ENCODE data around the gene CADM1.

The CADM1 gene

DNA sequence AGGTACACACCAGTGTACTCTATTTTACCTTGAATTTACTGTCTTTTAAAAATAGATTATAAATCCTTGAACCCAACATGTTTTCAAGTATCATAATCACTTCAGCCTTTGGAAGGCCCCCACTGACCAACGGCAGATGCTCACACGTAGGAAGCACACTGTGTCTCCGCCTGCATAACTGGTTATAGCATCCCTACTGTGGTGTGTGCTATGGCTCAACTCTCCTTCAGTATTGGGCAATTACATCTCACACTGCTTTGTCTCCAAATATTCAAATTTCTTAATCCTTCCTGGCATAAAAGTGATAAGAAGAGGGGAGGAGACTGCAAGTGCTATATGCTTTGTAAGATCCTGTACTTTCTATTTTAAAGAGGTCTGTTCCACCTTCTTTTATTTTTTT lies 165.7 kb downstream of the CADM1 start:
- Histone ChIP-seq H3K23ac (ENCODE audit: low read depth, low read length, poor library complexity) (no peak overlapping the region), H2BK5ac (ENCODE audit: low read length) (no peak overlapping the region), H3K4me1 (ENCODE audit: control insufficient read depth in 2 of 2, insufficient read depth in 1 of 2, low read depth in 1 of 2, low read length in 2 of 2) (no peaks in the 10 kb centered on the region), H3K27me3 (ENCODE audit: control insufficient read depth in 3 of 3, insufficient read depth in 3 of 3, low read depth in 1 of 3, low read length in 3 of 3) (no peaks in the 10 kb centered on the region), H3K27ac (replicated peaks; ENCODE audit: low read length) (no peak overlapping the region), H3K4ac (ENCODE audit: low read length) (no peak overlapping the region), H3K14ac (ENCODE audit: low read length) (peak overlapping the region; percentile 71), H2BK12ac (ENCODE audit: low read length) (no peak overlapping the region), H2BK120ac (ENCODE audit: low read depth, low read length) (no peak overlapping the region), H3K18ac (ENCODE audit: low read length) (no peak overlapping the region), H3K4me2 (ENCODE audit: insufficient read depth, low read length, poor library complexity, severe bottlenecking) (no peak overlapping the region), H4K91ac (ENCODE audit: low read depth, low read length, poor library complexity) (no peak overlapping the region), H3K36me3 (replicated peaks in 1 of 2; ENCODE audit: control insufficient read depth in 2 of 2, insufficient read depth in 2 of 2, low read length in 2 of 2) (peaks cover 0 to 2% of the 10 kb centered on the region in 2 donors), H2AK5ac (ENCODE audit: low read depth, low read length) (no peak overlapping the region), H3K4me3 (ENCODE audit: low read length in 2 of 2) (no peak overlapping the region), H3K9me3 (replicated peaks in 1 of 2; ENCODE audit: control insufficient read depth in 2 of 2, insufficient read depth in 1 of 2, low read depth in 1 of 2, low read length in 2 of 2) (no peaks in the 10 kb centered on the region), H4K8ac (ENCODE audit: low read depth, low read length) (no peak overlapping the region), H2AFZ (ENCODE audit: low read length) (no peak overlapping the region), H3K79me1 (ENCODE audit: low read depth, low read length) (peaks cover 2% of the 10 kb centered on the region), H2BK15ac (ENCODE audit: low read length) (no peak overlapping the region), H3K9ac (ENCODE audit: low read depth, low read length, poor library complexity) (no peak overlapping the region)
- no peak for DNase-seq (ENCODE audit: low spot score)
- WGBS, 2 donors (ENCODE audit: extremely low coverage in 2 of 2, insufficient read length in 2 of 2, insufficient replicate concordance in 1 of 2): no CpG with 5 or more reads among the region's 3 CpGs

DNA sequence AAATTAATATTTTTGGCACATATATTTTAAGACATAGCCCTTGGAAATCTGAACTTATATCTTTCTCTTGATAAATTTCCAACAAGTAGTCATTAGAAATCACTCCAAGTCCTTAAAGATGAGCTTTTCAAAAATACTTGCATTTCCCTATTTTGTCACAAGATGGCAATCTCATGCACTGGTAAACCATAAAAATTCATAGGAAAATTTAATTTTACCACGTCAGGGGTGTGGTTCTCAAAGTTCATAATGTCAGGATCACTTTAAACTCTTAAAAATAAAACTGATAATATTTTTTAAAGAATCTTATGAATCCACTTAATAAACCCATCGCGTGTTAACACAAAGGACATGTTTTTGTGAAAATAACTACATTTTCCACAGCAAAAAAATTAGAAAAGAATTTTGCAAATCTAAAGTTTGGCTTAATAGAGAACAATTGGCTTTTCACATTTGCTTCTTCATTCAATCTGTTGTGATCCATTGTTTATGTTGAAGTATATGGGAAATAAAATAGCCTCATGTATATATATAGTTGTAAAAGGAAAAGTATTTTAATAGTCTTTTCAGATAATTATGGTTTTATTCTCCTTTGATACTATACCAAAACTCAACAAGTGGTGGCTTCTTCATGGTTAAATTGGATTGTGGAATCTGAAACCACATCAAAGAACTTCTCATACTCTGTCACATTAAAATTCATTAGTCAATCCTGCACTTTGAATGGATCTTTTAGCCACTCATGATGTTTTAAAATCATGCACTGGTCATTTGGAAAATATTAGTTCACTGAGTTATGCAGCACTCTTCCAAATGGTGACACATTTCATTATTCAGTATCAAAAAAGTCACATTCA lies 169.1 kb downstream of the CADM1 start:
- no peak overlapping the region for H2BK12ac ChIP-seq (ENCODE audit: low read length)
- peaks cover 0 to 2% of the 10 kb centered on the region in 2 donors for H3K36me3 ChIP-seq (replicated peaks in 1 of 2; ENCODE audit: control insufficient read depth in 2 of 2, insufficient read depth in 2 of 2, low read length in 2 of 2)
- no peak overlapping the region for H4K91ac ChIP-seq (ENCODE audit: low read depth, low read length, poor library complexity)
- H3K9ac ChIP-seq (ENCODE audit: low read depth, low read length, poor library complexity): no peak overlapping the region
- H2AFZ ChIP-seq (ENCODE audit: low read length): no peak overlapping the region
- H3K9me3 ChIP-seq (replicated peaks in 1 of 2; ENCODE audit: control insufficient read depth in 2 of 2, insufficient read depth in 1 of 2, low read depth in 1 of 2, low read length in 2 of 2): peaks cover 0 to 2% of the 10 kb centered on the region in 2 donors
- WGBS, 2 donors (ENCODE audit: extremely low coverage in 2 of 2, insufficient read length in 2 of 2, insufficient replicate concordance in 1 of 2): no CpG with 5 or more reads among the region's 3 CpGs
- H2BK15ac ChIP-seq (ENCODE audit: low read length): no peak overlapping the region
- H3K4me3 ChIP-seq (ENCODE audit: low read length in 2 of 2): no peak overlapping the region
- peaks cover 2% of the 10 kb centered on the region for H3K79me1 ChIP-seq (ENCODE audit: low read depth, low read length)
- no peak overlapping the region for H3K4me2 ChIP-seq (ENCODE audit: insufficient read depth, low read length, poor library complexity, severe bottlenecking)
- no peak overlapping the region for H3K23ac ChIP-seq (ENCODE audit: low read depth, low read length, poor library complexity)
- no peak overlapping the region for H3K18ac ChIP-seq (ENCODE audit: low read length)
- no peak overlapping the region for H4K8ac ChIP-seq (ENCODE audit: low read depth, low read length)
- no peak overlapping the region for H2BK5ac ChIP-seq (ENCODE audit: low read length)
- no peak overlapping the region for H2BK120ac ChIP-seq (ENCODE audit: low read depth, low read length)
- H3K4me1 ChIP-seq (ENCODE audit: control insufficient read depth in 2 of 2, insufficient read depth in 1 of 2, low read depth in 1 of 2, low read length in 2 of 2): peaks cover 2 to 4% of the 10 kb centered on the region in 2 donors
- DNase-seq (ENCODE audit: low spot score): peak; percentile 12
- H3K14ac ChIP-seq (ENCODE audit: low read length): no peak overlapping the region
- no peak overlapping the region for H3K27ac ChIP-seq (replicated peaks; ENCODE audit: low read length)
- no peaks in the 10 kb centered on the region for H3K27me3 ChIP-seq (ENCODE audit: control insufficient read depth in 3 of 3, insufficient read depth in 3 of 3, low read depth in 1 of 3, low read length in 3 of 3)
- H3K4ac ChIP-seq (ENCODE audit: low read length): no peak overlapping the region
- no peak overlapping the region for H2AK5ac ChIP-seq (ENCODE audit: low read depth, low read length)

DNA sequence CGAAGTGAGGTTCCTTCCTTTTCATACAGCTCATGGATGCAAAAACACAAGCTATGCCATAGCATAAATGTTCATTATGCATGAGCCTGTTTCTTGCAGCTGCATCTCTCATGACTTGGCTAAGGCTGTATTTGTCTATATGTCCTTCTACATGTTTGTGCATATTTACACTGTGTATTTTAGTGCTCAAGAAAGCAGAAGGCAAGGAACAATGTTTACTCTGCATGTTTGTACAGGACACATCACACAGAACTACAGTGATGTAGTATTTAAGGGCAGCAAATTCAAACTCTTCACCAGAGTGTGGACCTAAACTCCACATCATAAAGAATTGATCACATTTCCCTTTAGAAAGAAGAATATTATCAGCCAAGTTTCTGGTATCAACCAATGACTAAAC lies 170.3 kb downstream of the CADM1 start:
- no peak overlapping the region for H3K4ac ChIP-seq (ENCODE audit: low read length)
- no peak overlapping the region for H3K23ac ChIP-seq (ENCODE audit: low read depth, low read length, poor library complexity)
- no peak overlapping the region for H3K4me3 ChIP-seq (ENCODE audit: low read length in 2 of 2)
- no peaks in the 10 kb centered on the region for H3K27me3 ChIP-seq (ENCODE audit: control insufficient read depth in 3 of 3, insufficient read depth in 3 of 3, low read depth in 1 of 3, low read length in 3 of 3)
- H3K36me3 ChIP-seq (replicated peaks in 1 of 2; ENCODE audit: control insufficient read depth in 2 of 2, insufficient read depth in 2 of 2, low read length in 2 of 2): peaks cover 0 to 3% of the 10 kb centered on the region in 2 donors
- no peak overlapping the region for H2BK12ac ChIP-seq (ENCODE audit: low read length)
- no peak overlapping the region for H3K4me2 ChIP-seq (ENCODE audit: insufficient read depth, low read length, poor library complexity, severe bottlenecking)
- H3K9ac ChIP-seq (ENCODE audit: low read depth, low read length, poor library complexity): no peak overlapping the region
- H3K14ac ChIP-seq (ENCODE audit: low read length): no peak overlapping the region
- H2AFZ ChIP-seq (ENCODE audit: low read length): no peak overlapping the region
- no peak overlapping the region for H4K8ac ChIP-seq (ENCODE audit: low read depth, low read length)
- H3K4me1 ChIP-seq (ENCODE audit: control insufficient read depth in 2 of 2, insufficient read depth in 1 of 2, low read depth in 1 of 2, low read length in 2 of 2): peaks cover 2 to 4% of the 10 kb centered on the region in 2 donors
- no peak for DNase-seq (ENCODE audit: low spot score)
- H2BK15ac ChIP-seq (ENCODE audit: low read length): no peak overlapping the region
- H3K9me3 ChIP-seq (replicated peaks in 1 of 2; ENCODE audit: control insufficient read depth in 2 of 2, insufficient read depth in 1 of 2, low read depth in 1 of 2, low read length in 2 of 2): peaks cover 0 to 2% of the 10 kb centered on the region in 2 donors
- H3K79me1 ChIP-seq (ENCODE audit: low read depth, low read length): peaks cover 2% of the 10 kb centered on the region
- H2BK120ac ChIP-seq (ENCODE audit: low read depth, low read length): no peak overlapping the region
- WGBS, 2 donors (ENCODE audit: extremely low coverage in 2 of 2, insufficient read length in 2 of 2, insufficient replicate concordance in 1 of 2): no CpG with 5 or more reads among the region's 1 CpG
- H3K27ac ChIP-seq (replicated peaks; ENCODE audit: low read length): no peak overlapping the region
- no peak overlapping the region for H2AK5ac ChIP-seq (ENCODE audit: low read depth, low read length)
- no peak overlapping the region for H4K91ac ChIP-seq (ENCODE audit: low read depth, low read length, poor library complexity)
- no peak overlapping the region for H2BK5ac ChIP-seq (ENCODE audit: low read length)
- H3K18ac ChIP-seq (ENCODE audit: low read length): no peak overlapping the region

DNA sequence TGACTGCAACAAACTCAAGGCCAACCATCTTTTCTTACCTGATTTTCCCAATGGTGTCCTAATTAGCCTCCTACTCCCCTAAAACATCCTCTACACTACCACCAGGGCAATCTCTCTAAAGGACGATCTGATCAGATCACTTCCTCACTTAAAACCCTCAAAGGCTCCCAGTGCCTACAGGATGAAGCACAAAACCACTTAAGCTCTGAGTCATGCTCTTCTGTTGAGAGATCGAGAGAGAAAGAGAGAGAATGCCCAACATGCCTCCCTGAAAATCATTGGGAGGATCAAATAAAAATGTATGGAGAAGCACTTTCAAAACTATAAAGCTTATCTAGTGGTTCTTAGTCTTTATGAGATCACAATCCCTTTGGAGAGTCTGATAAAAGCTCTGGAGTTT lies 171.1 kb downstream of the CADM1 start:
- Histone ChIP-seq H3K36me3 (replicated peaks in 1 of 2; ENCODE audit: control insufficient read depth in 2 of 2, insufficient read depth in 2 of 2, low read length in 2 of 2) (peaks cover 0 to 3% of the 10 kb centered on the region in 2 donors), H3K4ac (ENCODE audit: low read length) (no peak overlapping the region), H4K8ac (ENCODE audit: low read depth, low read length) (no peak overlapping the region), H2AFZ (ENCODE audit: low read length) (no peak overlapping the region), H2BK12ac (ENCODE audit: low read length) (no peak overlapping the region), H4K91ac (ENCODE audit: low read depth, low read length, poor library complexity) (no peak overlapping the region), H2BK15ac (ENCODE audit: low read length) (no peak overlapping the region), H3K9ac (ENCODE audit: low read depth, low read length, poor library complexity) (no peak overlapping the region), H3K4me1 (ENCODE audit: control insufficient read depth in 2 of 2, insufficient read depth in 1 of 2, low read depth in 1 of 2, low read length in 2 of 2) (peaks cover 2 to 4% of the 10 kb centered on the region in 2 donors), H3K23ac (ENCODE audit: low read depth, low read length, poor library complexity) (no peak overlapping the region), H3K9me3 (replicated peaks in 1 of 2; ENCODE audit: control insufficient read depth in 2 of 2, insufficient read depth in 1 of 2, low read depth in 1 of 2, low read length in 2 of 2) (peaks cover 0 to 2% of the 10 kb centered on the region in 2 donors), H3K79me1 (ENCODE audit: low read depth, low read length) (no peaks in the 10 kb centered on the region), H3K4me2 (ENCODE audit: insufficient read depth, low read length, poor library complexity, severe bottlenecking) (no peak overlapping the region), H2BK5ac (ENCODE audit: low read length) (no peak overlapping the region), H3K27me3 (ENCODE audit: control insufficient read depth in 3 of 3, insufficient read depth in 3 of 3, low read depth in 1 of 3, low read length in 3 of 3) (no peaks in the 10 kb centered on the region), H2AK5ac (ENCODE audit: low read depth, low read length) (no peak overlapping the region), H3K27ac (replicated peaks; ENCODE audit: low read length) (no peak overlapping the region), H3K4me3 (ENCODE audit: low read length in 2 of 2) (no peak overlapping the region), H3K18ac (ENCODE audit: low read length) (no peak overlapping the region), H3K14ac (ENCODE audit: low read length) (no peak overlapping the region), H2BK120ac (ENCODE audit: low read depth, low read length) (no peak overlapping the region)
- no peak for DNase-seq (ENCODE audit: low spot score)
- WGBS, 2 donors (ENCODE audit: extremely low coverage in 2 of 2, insufficient read length in 2 of 2, insufficient replicate concordance in 1 of 2): no CpG with 5 or more reads among the region's 2 CpGs

All from neuronal stem cell (in vitro differentiated cells).